SIG-M5 treated with dmso at 0.1 percent for 504 hours (cell line): ENCODE measurements around the gene NYAP2.

Source experiments
- DNase-seq: peaks from one replicate; lab custom pipeline; 2025; ENCODE audit not compliant: unreplicated experiment; lab: John Stamatoyannopoulos, UW

The NYAP2 gene

DNA sequence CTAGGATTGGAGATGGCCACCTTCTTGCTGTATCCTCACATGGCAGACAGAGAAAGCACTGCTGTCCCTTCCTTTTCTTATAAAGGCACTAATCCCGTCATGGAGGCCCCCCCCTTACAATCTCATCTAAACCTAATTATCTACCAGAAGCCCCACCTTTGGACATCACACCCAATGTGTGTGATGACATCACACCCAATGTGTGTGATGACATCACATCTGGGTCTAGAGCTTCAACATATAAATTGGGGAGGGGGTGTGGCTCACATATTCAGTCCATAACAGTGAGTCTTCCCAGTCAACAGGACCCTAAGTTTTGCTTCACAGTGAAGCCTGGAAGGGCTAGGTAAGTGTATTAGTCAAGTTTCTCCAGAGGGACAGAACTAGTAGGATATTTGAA lies 213.1 kb downstream of the NYAP2 start:
- no peak for DNase-seq

GRCh38 chr2:225614915-225615314 lies 215.4 kb downstream of the NYAP2 start:
- no peak for DNase-seq

DNA sequence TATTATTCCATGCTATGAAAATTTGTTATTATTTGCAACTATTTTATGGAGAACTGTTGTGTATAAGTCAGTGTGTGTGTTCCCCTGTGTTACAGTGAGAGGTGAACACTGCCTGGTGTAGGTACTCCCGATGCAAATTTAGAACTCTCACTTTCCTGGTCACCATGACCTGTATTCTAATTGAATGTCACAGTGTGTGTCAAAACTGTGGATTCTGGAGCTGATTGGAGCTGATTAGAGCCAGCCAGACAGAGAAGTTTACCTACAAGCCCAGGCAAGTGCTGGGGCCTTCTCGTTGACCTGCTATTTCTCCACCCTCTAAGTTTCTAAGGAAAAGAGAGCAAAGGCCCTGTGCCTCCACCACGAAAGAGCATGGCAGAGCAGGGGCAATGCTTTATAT lies 216.0 kb downstream of the NYAP2 start:
- DNase-seq, result no peak

- DNase-seq, result no peak
Observed at GRCh38 chr2:225616372-225616771, 216.9 kb downstream of the NYAP2 start.

DNA sequence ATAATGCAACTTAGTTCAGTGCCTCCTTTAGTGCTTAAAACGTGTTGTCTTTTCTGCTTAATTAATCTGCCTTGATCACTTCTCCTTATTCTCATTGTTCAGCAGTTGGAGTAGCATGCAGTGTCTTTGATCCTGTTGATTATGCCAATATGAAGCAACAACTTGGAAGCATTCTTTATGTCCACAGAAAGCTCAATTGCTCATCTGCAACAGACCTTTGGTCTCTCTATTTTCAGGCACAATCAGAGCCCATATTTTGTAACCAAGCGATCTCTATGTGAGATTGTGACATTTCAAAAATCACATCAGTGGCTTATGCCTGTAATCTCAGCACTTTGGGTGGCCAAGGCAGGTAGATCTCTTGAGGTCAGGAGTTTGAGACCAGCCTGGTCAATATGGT lies 217.3 kb downstream of the NYAP2 start:
- no peak for DNase-seq

GRCh38 chr2:225620227-225620626 lies 220.7 kb downstream of the NYAP2 start:
- no peak for DNase-seq

GRCh38 chr2:225630824-225631533 lies 231.5 kb downstream of the NYAP2 start:
- DNase-seq, result no peak

- DNase-seq, result no peak
Observed at GRCh38 chr2:225632351-225632750, 232.8 kb downstream of the NYAP2 start.

- DNase-seq, result no peak
Observed at GRCh38 chr2:225636558-225636957, 237.0 kb downstream of the NYAP2 start.

DNA sequence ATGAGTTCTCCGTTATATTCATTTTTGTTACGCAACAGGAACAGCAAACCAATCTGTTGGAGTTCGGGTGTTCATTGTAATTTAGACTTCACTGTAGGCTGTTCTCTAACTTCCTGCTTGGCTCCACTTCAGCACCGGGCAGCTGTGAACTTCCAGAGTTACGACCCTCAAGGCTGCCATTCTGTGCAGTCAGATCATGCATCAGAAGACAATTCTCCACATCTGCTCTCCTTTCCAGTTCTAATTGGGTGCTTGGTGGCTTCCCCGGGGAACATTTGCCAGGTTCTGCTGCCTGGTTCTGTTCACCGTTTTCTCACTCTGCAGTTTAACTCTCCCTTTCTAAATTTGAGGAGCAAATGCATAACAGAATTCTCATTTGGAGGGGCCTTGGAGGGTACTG lies 237.7 kb downstream of the NYAP2 start:
- DNase-seq, result no peak

- DNase-seq, result no peak
Observed at GRCh38 chr2:225640550-225640949, 241.0 kb downstream of the NYAP2 start.

DNA sequence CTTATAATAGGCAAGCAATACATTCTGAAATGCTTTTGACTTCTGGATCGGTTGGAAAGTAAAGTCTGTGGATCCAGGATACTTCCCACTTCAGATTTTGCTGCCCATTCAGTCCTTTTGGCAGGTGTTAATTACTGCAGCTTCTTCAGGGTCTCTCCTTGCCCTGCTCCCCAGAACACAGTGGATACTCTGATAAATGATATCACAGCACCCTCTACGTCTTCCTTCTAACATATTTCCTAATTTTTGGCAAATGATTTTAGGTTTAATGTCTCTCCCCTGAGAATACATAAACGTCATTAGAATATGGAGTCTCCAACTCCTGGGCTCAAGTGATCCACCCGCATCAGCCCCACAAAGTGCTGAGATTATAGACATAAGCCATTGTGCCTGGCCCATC lies 249.8 kb downstream of the NYAP2 start:
- DNase-seq, result no peak

DNA sequence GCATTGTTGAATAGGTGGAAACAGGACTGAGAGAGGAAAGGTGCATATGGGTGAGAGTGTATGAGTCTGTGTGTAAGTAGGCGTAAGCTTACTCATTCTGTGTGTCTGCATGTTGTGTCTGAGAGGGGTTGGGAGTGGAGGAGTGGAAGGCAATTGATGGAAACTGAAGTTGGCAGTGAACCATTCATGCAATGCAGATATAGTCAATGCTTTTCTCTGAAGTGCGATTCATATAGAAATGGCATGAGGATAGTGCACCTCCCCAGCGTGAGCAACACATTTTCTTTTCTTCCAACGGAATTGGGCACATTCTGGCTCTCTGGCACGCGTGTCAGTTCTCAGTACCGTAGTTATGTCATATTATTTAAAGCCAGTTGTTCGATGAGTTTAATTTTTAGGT lies 250.5 kb downstream of the NYAP2 start:
- no peak for DNase-seq

DNA sequence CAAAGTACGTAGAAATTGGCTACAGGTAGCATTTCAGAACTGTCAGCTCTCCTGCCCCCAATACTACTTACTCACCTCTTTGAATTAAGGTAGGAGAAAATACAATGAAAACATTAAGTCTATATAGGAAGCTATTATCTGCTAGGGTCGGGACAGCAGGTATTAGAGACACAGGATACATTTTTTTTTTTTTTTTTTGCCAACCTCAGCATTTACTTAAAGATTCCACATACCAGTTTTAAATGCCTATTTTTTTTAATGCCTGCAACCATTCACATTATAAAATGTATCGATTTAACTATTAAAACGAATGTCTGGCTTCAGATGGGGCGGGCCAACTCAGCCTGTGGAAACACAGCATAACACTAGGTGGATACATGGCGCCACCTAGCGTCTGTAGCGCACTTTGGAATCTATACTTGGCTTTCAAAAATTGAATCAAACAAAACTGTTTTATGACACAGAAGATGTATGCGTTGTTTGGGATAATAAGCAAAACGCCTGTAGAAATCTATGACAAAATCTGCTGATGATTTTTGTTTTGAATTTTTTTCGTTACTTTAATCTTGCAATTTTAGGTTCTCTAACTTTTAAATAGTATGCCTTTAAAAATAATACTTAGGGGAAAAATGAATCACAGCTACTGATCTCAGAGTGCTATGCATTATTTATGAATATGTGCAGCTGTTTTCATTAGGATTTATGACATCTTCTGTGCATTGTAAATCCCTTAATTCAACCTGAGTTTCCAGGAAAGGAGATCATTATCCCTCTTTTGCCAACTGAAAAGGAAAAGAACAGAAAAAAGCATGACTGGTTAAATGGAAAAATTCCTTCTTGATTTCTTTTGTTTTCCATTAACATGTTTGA lies 261.0 kb downstream of the NYAP2 start:
- DNase-seq, result peak; percentile 52

DNA sequence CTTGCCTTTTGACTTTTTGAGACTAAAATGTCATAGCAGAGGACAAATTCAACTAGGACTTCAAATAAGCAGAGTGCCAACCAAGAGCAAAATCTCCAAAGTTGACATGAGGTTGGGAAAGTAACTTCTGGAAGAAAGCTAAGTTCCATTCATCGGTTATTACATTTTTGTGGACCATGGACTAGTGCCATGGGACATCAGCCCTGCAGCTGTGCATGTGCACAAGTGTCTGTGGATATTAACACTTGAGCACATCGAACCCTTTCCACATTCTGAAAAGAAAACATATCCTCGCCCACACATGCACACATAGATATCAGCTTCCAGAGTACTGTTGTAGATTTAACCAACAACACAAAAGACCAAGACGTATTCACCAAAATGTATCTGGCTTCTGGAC lies 262.6 kb downstream of the NYAP2 start:
- DNase-seq, result no peak

DNA sequence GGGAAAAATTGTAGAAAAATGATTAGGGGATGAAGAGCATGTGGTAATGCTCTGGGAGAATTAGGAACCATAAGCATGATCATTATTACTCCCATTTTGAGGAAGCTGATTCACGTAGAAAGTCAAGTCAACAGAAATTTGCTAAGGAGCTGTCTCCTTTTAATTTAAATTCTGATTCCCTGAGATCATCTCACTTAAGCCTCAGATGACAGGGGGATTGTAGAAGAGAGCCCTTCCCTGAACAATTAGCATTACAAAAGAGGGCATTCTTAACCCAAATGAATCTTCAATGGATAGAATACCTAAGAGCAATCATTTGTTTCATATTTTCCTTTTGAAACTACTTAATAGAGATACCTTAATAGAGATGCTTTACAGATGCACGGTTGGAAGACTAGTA lies 267.9 kb downstream of the NYAP2 start:
- DNase-seq, result no peak

GRCh38 chr2:225668606-225669266 lies 269.2 kb downstream of the NYAP2 start:
- DNase-seq, result peak; percentile 81

DNA sequence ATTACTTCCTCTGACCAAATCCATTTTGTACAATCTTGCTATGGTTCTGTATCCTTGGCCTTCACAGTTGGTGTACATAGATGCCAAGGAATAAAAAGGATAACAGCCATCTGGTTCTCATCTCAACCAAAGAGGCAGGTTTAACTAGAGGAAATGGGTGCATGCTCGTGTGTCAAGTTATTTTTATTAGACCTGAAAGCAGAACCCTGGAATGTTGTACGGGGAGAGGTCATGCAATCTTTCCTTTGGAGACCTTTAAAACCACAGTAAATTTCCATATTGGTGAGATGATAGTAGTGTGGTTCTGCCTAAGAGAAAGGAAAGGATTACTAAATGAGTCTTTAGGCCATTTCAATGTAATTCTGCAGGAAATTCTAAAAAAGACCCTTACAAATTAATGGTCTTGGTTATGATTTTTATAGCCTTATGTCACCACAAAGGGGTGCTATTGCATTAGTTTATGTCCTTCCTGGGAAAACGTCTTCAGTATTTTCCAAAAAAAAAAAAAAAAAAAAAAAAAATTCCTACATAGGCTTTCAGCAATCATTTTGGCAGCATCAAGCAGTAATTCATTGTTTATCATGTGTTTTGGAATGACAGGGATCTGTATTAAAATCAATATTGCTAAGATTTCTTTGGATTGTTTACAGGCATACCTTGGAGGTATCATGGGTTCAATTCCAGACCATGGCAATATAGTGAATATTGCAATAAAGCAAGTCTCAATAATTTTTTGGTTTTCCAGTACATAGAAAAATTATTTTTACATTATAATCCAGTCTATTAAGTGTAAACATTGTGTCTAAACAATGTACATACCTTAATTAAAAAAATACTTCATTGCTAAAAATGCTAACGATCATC lies 270.8 kb downstream of the NYAP2 start:
- peak; percentile 23 for DNase-seq

DNA sequence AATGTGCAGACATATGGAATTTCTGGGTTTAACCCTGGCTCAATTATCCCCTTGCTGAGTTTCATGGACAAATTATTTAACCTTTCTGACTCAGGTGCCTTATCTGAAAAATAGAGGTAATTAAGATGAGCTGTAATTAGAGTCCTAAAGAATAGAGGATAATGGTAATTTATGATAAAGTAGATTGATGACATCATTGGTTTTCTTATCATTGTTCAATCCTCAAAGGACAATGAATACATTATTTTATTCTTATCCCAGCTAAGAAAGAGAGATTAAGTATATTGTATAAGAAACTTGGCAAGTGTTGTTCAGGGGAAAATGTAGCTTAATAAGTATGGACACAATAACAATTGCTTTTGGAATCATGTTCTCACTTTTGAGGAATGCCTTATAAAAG lies 279.3 kb downstream of the NYAP2 start:
- no peak for DNase-seq

DNA sequence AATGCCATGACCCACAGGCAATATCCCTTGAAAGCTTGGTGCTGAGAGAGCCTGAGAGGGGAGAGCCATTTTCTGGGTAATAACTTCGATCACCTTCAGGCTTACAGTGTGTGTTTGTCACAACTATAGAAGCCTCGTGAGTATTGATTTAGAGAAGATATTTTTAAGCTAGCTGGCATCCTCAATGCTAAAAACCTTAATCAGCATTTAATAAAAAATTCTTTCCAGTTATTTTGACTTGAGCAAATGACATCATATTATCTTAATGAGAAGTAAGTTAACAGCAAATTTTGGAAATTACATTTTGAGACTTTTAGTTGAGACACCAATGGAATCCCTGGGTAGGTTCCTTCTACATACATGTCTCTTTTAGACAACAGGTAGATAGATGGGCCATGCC lies 283.7 kb downstream of the NYAP2 start:
- DNase-seq, result no peak

- DNase-seq, result no peak
Observed at GRCh38 chr2:225690153-225690552, 290.6 kb downstream of the NYAP2 start.
